ENCODE data around the gene G6PD.

G6PD gene

GRCh38 chrX:154488336-154489075 lies 58.1 kb downstream of the G6PD start:
- no peak for DNase-seq (ENCODE audit: extremely low read depth in 1 of 2, low read depth in 1 of 2)

GRCh38 chrX:154487518-154488290 lies 58.9 kb downstream of the G6PD start:
- no peak for DNase-seq (ENCODE audit: extremely low read depth in 1 of 2, low read depth in 1 of 2)

GRCh38 chrX:154486396-154487207 lies 60.0 kb downstream of the G6PD start, which contains the start of gene UBL4A:
TSS of gene UBL4A (minus strand) at chrX:154486615. CDS start at chrX:154486584, 31 bp downstream.
- DNase-seq (ENCODE audit: extremely low read depth in 1 of 2, low read depth in 1 of 2) = peak; percentile 33 to 39

GRCh38 chrX:154486052-154486395 lies 60.6 kb downstream of the G6PD start:
- DNase-seq (ENCODE audit: extremely low read depth in 1 of 2, low read depth in 1 of 2) = no peak

GRCh38 chrX:154485150-154486051 lies 61.2 kb downstream of the G6PD start:
- no peak for DNase-seq (ENCODE audit: extremely low read depth in 1 of 2, low read depth in 1 of 2)

- DNase-seq (ENCODE audit: extremely low read depth in 1 of 2, low read depth in 1 of 2) = no peak
These were observed 62.1 kb downstream of the G6PD start for GRCh38 chrX:154484255-154485149.

- no peak for DNase-seq (ENCODE audit: extremely low read depth in 1 of 2, low read depth in 1 of 2)
These were observed 63.3 kb downstream of the G6PD start for GRCh38 chrX:154483325-154483724.

GRCh38 chrX:154482786-154483185 lies 63.9 kb downstream of the G6PD start:
- DNase-seq (ENCODE audit: extremely low read depth in 1 of 2, low read depth in 1 of 2) = no peak

GRCh38 chrX:154481911-154482601 lies 64.6 kb downstream of the G6PD start:
- DNase-seq (ENCODE audit: extremely low read depth in 1 of 2, low read depth in 1 of 2) = no peak
